Sigmoid colon (tissue), 4 donors: Measurements from ENCODE around the gene TTC6.

ENCODE experiments used
- EP300 ChIP-seq, 4 donors: sonication (generic); formaldehyde crosslinking; IDR thresholded peaks; one replicate each; pipeline ENCODE4 v1.6.1; 2017; ENCODE audit warnings: antibody characterized with exemption in 4 of 4
- POLR2A ChIP-seq, 2 donors: fragments of 450-650 bp; IDR thresholded peaks; one replicate each; pipeline ENCODE4 v1.6.1; 2016; ENCODE audit warnings: antibody characterized with exemption in 2 of 2, mild to moderate bottlenecking in 2 of 2, moderate library complexity in 2 of 2
- POLR2AphosphoS5 ChIP-seq, 4 donors: sonication (generic); formaldehyde crosslinking; IDR thresholded peaks; one replicate each; pipeline ENCODE4 v1.6.1; 2017; ENCODE audit warnings: antibody characterized with exemption in 4 of 4
- TF ChIP-seq, protein P1 (sequence below), 4 experiments: fragments of 450-650 bp in 3 of 4; fragments of 200-600 bp in 1 of 4; IDR thresholded peaks; one replicate each; pipeline ENCODE4 v1.5.1; 2016 to 2019; ENCODE audit warnings: antibody characterized with exemption in 4 of 4, mild to moderate bottlenecking in 3 of 4, moderate library complexity in 2 of 4

DNA sequence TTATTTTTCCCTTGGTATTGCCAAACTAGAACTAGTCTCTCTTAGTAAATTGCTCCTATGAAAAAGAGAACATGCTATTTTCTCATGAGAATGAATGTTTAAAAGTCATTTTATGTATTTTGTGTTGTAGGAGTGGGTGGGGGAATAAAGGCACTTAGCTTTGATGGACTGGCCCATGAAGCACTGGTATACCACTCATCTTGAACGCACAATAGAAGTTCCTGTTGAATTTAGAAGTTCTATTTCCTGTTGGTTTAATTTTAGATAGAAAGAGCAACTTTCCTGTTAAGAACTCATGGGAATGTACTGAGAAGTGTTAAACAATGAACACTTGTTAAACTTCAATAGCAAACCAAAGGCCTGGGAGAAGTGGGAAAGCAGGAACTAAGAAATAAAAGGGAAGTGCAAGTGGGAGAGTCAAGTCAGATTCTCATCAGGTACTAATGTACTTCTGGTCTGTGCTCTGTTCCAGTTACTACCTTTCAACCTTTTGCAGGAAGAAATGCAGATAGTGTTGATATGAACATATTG lies 23.1 kb downstream of the TTC6 start:
- TF ChIP-seq POLR2A (IDR thresholded peaks at IDR 0.05) (no peak), EP300 (IDR thresholded peaks at IDR 0.05) (no peak), POLR2AphosphoS5 (IDR thresholded peaks at IDR 0.05) (no peak)
- TF ChIP-seq, protein P1, sequence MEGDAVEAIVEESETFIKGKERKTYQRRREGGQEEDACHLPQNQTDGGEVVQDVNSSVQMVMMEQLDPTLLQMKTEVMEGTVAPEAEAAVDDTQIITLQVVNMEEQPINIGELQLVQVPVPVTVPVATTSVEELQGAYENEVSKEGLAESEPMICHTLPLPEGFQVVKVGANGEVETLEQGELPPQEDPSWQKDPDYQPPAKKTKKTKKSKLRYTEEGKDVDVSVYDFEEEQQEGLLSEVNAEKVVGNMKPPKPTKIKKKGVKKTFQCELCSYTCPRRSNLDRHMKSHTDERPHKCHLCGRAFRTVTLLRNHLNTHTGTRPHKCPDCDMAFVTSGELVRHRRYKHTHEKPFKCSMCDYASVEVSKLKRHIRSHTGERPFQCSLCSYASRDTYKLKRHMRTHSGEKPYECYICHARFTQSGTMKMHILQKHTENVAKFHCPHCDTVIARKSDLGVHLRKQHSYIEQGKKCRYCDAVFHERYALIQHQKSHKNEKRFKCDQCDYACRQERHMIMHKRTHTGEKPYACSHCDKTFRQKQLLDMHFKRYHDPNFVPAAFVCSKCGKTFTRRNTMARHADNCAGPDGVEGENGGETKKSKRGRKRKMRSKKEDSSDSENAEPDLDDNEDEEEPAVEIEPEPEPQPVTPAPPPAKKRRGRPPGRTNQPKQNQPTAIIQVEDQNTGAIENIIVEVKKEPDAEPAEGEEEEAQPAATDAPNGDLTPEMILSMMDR (IDR thresholded peaks at IDR 0.05) = no peak
